NCI-H2196 (cell line): ENCODE measurements around the gene OR7C1.
"Not testable (repeated sequence)": the region's sequence is repeated elsewhere in the genome, so short reads cannot be mapped to it uniquely, and the experiment has no call there.

ENCODE experiments used
- DNase-seq: peaks from one replicate; lab custom pipeline; 2025; ENCODE audit not compliant: unreplicated experiment; lab: John Stamatoyannopoulos, UW

The OR7C1 gene

DNA sequence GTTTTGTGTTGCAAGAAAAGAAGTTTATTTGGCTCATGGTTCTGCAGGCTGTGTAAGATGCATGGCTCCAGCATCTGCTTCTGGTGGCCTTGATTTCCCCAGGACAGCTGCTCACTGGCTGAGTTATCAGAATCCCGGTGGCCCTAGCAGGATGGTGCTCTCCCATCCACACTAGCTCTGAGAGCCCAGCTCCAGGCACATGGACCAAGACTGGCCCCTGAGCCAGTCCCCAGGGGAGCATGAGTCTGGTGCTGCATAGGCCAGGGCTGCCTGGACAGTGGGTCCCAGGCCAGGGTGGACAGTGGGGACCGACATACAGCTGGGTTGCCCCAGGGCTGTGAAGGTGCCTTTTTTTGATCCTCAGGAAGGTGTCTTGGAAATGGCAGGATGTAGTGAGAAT is 67.0 kb downstream of the OR7C1 start:
- no peak for DNase-seq

DNA sequence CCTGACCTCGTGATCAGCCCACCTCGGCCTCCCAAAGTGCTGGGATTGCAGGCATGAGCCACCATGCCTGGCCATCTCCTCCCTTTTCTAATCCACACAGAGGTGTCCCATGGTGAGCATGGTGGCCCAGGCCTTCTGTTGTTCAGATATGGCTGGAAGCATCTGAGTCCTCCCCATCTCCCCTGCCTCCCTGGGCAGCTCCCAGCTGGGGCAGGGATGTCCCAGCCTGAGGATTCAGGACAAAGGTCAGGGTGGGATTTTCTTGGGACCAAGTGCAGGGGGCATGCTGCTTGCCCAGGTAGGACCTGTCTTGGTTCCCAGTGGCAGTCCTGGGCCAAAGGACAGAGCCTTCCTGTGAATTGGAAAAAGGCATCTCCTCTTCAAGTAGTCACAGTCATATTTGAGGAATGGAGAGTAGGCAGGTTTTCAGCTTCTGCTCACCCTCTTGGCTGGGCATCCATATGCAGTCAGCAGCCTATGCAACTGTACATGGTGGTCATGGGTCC is 67.5 kb downstream of the OR7C1 start:
- DNase-seq, result no peak

DNA sequence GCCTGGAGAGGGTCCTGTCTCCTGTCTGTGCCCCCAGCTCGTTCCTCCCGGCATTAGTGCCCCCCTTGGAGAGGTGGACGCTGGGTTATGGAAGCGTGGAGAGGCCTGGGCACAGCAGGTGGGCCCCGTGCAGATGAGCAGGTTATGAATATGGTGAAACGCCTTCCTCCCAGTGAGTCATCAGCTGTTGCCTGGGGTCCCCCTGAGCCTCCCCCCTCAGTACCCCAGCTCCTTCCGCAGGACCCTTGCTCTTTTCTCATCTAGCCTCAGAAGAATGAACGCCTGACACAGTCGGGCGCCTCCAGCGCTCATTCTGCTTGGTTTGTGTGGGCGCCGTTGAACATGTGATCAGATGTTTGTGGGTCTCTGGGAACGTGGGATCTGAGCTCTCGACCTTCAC is 69.1 kb downstream of the OR7C1 start:
- not testable (repeated sequence) for DNase-seq

DNA sequence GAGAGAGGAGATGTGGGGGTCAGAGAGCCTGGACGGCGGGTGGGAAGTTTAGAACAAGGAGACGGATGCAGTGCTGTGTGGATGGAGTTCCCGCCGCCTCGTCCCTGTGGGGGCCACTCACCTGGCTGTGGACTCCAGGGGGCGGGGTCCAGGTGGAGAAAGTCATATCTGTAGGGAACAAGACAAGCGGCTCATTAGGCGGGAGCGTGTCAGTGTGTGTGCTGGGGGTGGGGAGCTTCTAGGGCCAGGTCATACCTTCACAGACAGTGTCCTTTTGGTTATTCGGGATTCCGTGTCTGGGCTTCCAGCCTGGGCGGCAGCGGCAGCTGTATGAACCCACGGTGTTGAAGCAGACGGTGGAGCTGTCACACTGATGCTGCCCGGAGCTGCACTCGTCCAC is 69.6 kb downstream of the OR7C1 start:
- DNase-seq, result not testable (repeated sequence)

DNA sequence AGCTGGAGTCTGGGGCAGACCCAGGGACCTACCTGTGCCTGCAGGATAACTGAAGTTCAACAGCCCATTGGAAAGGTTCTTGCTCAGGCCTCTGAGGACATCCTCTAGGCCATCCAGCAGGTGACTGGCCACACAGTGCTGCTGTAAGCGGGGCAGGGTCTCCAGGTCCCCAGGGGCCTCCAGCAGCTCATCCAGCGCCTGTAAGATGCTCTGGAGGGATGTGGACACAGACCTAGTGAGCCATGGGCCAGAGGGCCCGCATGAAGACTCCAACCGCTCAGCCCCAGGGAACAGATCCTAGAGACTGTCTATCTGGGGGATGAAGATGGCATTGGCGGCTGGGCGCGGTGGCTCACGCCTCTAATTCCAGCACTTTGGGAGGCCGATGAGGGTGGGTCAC is 70.6 kb downstream of the OR7C1 start:
- DNase-seq, result no peak

DNA sequence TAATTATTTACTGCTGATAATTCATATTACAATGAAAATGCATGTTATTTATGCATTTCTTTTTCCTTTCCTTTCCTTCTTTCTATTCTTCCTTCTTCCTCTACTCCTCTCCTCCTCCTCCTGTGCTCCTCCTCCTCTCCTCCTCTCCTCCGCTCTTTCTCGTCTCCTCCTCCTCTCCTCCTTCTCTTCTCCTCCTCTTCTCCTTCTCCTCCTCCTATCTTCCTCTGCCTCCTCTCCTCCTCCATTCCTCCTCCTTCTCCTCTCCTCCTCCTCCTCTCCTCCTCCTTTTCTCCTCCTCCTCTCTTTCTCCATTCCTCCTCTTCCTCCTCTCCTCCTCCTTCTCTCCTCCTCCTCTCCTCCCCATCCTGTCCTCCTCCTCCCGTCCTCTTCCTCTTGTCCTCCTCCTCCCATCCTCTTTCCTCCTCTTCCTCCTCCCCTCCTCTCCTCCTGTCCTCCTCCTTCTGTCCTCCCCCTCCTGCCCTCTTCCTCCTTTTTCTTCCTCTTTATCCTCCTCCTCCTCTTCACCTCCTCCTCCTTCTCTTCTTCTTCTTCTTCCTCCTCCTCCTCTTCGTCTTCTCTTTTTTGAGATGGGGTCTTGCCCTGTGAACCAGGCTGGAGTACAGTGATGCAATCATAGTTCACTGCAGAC is 71.4 kb downstream of the OR7C1 start:
- DNase-seq, result no peak

DNA sequence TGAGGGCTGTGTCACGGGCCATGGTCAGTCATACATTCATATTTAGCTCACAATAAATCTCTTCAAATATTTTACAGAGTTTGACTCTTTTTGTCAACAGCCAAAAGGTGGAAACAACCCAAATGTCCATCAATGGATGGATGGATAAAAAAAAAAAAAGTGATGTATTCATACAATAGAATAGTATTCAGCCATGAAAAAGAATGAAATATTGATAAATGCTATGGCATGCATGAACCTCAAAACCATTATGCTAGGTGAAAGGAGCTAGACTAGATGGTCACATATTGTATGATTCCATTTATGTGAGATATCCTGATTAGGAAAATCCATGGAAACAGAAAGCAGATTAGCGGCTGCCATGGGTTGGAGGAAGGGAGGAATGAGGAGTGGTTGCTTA is 72.9 kb downstream of the OR7C1 start:
- no peak for DNase-seq

DNA sequence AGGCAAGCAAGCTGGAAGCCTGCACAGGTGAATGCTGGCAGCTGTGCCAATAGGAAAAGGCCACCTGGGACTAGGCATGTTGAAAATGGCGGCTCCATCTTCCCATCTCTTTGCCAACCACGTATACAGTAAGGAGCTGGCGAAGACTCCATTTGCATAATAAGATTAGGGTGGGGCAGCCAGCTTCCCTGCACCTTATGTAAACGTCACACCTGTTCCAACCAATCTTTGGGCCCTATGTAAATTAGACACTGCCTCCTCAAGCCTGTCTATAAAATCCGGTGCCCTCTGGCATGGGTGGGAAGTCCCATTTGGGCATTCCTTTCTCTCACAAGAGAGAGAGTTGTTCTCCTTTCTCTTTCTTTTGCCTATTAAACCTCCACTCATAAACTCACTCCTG is 73.4 kb downstream of the OR7C1 start:
- DNase-seq, result no peak

DNA sequence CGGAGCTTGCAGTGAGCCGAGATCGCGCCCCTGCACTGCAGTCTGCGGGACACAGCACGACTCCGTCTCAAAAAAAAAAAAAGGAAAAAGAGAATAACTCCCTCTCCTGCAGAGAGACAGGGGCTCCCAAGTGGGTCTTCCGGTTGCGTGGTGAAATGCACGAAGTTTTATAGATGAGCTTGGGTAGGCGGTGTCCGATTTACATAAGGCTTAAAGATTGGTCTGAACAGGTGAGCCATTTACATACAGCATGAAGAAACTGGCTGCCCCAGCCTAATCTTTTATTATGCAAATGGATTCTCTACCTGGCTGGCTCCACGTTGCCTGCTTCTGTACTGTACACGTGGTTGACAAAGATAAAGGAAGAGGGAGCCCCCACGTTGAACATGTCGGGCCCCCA is 76.2 kb downstream of the OR7C1 start:
- peak; percentile 49 for DNase-seq

DNA sequence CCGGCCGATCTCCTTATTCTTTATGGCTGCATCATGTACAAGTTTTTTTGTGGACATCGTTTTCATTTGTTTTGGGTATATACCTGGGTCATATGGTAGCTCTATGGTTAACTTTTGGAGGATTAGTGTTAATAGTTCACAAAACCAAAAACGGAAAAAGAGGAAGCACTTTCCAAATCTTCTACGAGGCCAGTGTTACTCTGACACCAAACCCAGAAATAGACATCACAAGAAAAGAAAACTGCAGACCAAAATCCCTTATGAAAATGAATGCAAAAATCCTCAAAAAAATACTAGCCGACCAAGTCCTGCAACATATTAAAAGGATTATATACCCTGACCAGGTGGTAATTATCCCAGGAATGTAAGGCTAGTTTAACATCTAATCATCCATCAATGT is 86.4 kb downstream of the OR7C1 start:
- no peak for DNase-seq
